GM20000 (cell line): ENCODE results near the gene CALML5.

Experiments used
- DNase-seq: peaks from one replicate; pipeline ENCODE4 v3.0.0; 2012; ENCODE audit warnings: low spot score
- TF ChIP-seq, protein P1 (sequence below): IDR thresholded peaks from 2 replicates; pipeline ENCODE4 v1.5.1; 2012; ENCODE audit warnings: mild to moderate bottlenecking, control low read depth; ENCODE audit errors: extremely low read depth, missing control alignments

The CALML5 gene

GRCh38 chr10:5498791-5499492 lies 428 bp downstream of the CALML5 start:
- TF ChIP-seq, protein P1, sequence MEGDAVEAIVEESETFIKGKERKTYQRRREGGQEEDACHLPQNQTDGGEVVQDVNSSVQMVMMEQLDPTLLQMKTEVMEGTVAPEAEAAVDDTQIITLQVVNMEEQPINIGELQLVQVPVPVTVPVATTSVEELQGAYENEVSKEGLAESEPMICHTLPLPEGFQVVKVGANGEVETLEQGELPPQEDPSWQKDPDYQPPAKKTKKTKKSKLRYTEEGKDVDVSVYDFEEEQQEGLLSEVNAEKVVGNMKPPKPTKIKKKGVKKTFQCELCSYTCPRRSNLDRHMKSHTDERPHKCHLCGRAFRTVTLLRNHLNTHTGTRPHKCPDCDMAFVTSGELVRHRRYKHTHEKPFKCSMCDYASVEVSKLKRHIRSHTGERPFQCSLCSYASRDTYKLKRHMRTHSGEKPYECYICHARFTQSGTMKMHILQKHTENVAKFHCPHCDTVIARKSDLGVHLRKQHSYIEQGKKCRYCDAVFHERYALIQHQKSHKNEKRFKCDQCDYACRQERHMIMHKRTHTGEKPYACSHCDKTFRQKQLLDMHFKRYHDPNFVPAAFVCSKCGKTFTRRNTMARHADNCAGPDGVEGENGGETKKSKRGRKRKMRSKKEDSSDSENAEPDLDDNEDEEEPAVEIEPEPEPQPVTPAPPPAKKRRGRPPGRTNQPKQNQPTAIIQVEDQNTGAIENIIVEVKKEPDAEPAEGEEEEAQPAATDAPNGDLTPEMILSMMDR = no peak
- no peak for DNase-seq

DNA sequence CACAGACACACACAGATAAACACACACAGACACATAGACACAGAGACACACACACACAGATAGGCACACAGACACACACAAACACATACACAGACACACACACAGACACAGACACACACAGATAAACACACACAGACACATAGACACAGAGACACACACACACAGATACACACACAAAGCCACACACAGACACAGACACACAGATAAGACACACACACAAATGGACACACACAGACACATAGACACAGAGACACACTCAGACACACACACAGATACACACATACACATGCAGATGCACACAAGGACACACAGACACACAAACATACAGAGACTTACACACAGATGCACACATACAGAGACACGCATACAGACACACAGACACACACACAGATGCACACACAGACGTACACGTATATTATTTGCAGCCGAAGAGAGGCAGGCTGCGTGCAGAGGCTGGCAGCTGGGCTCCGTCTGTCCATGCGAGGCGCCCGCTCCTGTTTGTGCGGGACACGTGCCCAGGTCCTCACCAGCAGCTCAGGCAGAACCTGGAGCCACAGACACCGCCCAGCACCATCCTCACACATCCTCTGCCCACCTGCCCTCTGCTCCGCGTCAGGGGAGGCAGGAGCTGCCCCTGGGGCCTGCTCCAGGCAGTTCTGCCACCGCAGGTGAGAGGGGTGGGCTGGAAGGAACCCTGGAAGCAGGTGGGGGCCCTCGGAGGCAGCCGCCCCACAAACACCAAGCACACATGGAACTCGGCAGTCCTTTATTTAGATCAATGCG lies 1.2 kb downstream of the CALML5 start:
- TF ChIP-seq, protein P1 = no peak
- DNase-seq = no peak

DNA sequence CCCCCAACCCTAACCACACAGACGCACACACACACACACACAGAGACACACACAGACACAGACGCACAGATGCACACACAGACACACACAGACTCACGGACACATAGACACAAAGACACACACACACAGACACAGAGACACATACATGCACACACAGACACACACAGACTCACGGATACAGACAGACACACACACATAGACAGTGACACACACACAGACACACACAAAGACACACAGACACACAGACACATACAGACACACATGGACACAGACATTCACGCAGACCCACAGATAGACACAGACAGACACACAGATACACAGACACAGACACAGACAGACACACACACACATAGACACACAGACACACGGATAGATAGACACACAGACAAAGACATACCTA lies 2.1 kb downstream of the CALML5 start:
- TF ChIP-seq, protein P1 = no peak
- no peak for DNase-seq

GRCh38 chr10:5496261-5497250 lies 2.8 kb downstream of the CALML5 start:
- DNase-seq = no peak
- TF ChIP-seq, protein P1 = no peak

DNA sequence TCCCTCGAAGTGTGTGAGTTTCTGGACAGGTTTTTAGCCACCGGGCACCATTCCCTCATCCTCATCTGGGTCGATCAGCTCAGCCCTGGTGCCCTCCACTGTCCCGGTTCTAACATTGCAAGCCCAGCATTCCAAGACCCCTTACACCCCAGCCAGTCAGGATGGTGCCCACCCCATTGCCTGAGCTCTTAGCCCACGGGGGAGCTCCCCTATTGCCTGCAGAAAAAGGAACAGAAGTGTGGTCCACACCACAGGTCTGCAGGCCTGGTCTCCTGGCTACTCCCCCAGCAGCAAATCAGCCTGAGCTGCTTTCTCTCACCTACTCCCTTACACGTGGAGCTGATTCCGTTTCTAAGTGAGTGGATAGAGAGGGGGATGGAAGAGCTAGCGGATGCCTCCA lies 4.8 kb downstream of the CALML5 start:
- TF ChIP-seq, protein P1 = no peak
- DNase-seq = no peak

- TF ChIP-seq, protein P1 = no peak
These were observed 5.7 kb downstream of the CALML5 start for GRCh38 chr10:5493691-5494090.

More at GRCh38 chr10:5493691-5494090, 5.7 kb downstream of the CALML5 start:
- no peak for DNase-seq
